ENCODE measurements around the gene C3orf70.
"Not testable (repeated sequence)": the region's sequence is repeated elsewhere in the genome, so short reads cannot be mapped to it uniquely, and the experiment has no call there.

Gene C3orf70

DNA sequence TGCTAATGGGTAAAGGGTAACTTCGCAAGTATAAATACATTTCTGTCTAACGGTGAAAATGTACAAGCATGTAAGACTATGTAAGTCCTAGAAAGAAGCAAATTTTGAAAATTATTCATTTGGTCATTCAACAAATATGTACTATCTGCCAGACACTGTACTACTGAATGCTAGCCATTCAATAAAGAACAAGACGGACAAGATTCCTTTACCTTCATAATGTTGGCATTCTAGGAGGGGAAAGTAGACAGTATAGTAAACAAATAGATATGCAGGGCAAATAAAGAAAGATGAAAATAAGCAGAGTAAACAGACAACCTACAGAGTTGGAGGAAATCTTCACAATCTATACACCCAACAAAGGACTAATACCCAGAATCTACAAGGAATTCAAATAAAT lies 32.7 kb downstream of the C3orf70 start:
- TF ChIP-seq, protein P1, sequence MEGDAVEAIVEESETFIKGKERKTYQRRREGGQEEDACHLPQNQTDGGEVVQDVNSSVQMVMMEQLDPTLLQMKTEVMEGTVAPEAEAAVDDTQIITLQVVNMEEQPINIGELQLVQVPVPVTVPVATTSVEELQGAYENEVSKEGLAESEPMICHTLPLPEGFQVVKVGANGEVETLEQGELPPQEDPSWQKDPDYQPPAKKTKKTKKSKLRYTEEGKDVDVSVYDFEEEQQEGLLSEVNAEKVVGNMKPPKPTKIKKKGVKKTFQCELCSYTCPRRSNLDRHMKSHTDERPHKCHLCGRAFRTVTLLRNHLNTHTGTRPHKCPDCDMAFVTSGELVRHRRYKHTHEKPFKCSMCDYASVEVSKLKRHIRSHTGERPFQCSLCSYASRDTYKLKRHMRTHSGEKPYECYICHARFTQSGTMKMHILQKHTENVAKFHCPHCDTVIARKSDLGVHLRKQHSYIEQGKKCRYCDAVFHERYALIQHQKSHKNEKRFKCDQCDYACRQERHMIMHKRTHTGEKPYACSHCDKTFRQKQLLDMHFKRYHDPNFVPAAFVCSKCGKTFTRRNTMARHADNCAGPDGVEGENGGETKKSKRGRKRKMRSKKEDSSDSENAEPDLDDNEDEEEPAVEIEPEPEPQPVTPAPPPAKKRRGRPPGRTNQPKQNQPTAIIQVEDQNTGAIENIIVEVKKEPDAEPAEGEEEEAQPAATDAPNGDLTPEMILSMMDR (conservative IDR thresholded peaks at IDR 0.05; ENCODE audit: low read depth) = no peak
- no peak overlapping the region for H3K27ac ChIP-seq
- ChIA-PET POLR2A (ENCODE audit: low non-redundant PET) (no interaction called here), CTCF (interaction anchor here (0.6 kb wide), 1 partner anchor 32 kb away, joined by 3 read pairs; no protein-coding TSS in a partner anchor)
- DNase-seq (ENCODE audit: low spot score) = no peak

DNA sequence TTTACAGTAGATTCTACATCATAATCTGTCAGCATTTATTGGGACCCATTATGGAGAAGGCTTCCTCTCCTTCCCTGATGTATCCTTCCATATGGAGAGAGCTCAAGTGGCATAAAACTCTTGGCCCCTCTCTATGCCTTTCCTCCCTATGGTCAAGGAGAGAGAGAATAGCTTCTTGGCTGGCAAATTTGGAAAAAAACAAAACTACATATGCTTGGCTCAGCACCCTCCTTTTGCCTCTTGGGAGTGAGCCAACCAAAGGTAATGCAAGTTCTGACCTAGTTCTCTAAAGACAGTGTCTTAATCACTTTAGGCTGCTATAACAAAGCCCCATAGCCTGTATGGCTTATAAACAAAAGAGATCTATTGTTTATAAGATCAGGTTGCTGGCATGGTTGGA lies 37.5 kb downstream of the C3orf70 start:
- TF ChIP-seq, protein P1 (conservative IDR thresholded peaks at IDR 0.05; ENCODE audit: low read depth) = no peak
- ChIA-PET POLR2A (ENCODE audit: low non-redundant PET) (no interaction called here), CTCF (no interaction called here)
- no peak overlapping the region for H3K27ac ChIP-seq
- no peak for DNase-seq (ENCODE audit: low spot score)

- TF ChIP-seq, protein P1 (conservative IDR thresholded peaks at IDR 0.05; ENCODE audit: low read depth) = no peak
- no peak overlapping the region for H3K27ac ChIP-seq
- CTCF ChIA-PET = no interaction called here
- no peak for DNase-seq (ENCODE audit: low spot score)
- POLR2A ChIA-PET (ENCODE audit: low non-redundant PET) = no interaction called here
These were observed 38.1 kb downstream of the C3orf70 start for GRCh38 chr3:185114756-185115155.

- H3K27ac ChIP-seq = no peak overlapping the region
- CTCF ChIA-PET = no interaction called here
- TF ChIP-seq, protein P1 (conservative IDR thresholded peaks at IDR 0.05; ENCODE audit: low read depth) = no peak
- POLR2A ChIA-PET (ENCODE audit: low non-redundant PET) = no interaction called here
- no peak for DNase-seq (ENCODE audit: low spot score)
These were observed 40.7 kb downstream of the C3orf70 start for GRCh38 chr3:185112186-185112585.

DNA sequence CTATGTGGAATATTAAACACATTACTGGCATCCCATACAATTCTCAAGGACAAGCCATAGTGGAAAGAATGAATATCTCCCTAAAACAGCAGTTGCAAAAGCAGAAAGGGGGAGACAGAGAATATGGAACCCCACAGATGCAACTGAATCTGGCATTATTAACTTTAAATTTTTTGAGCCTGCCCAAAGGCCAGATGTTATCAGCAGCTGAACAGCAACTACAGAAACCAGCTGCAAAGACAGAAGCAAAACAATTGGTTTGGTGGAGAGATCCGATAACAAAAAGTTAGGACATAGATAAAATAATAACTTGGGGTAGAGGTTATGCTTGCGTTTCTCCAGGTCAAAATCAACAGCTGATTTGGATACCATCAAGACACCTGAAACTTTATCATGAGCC lies 43.8 kb downstream of the C3orf70 start:
- CTCF ChIA-PET = interaction anchor here (0.6 kb wide), 1 partner anchor 1889 kb away, joined by 3 read pairs; no protein-coding TSS in a partner anchor
- H3K27ac ChIP-seq; POLR2A ChIA-PET (ENCODE audit: low non-redundant PET): not testable (repeated sequence)

DNA sequence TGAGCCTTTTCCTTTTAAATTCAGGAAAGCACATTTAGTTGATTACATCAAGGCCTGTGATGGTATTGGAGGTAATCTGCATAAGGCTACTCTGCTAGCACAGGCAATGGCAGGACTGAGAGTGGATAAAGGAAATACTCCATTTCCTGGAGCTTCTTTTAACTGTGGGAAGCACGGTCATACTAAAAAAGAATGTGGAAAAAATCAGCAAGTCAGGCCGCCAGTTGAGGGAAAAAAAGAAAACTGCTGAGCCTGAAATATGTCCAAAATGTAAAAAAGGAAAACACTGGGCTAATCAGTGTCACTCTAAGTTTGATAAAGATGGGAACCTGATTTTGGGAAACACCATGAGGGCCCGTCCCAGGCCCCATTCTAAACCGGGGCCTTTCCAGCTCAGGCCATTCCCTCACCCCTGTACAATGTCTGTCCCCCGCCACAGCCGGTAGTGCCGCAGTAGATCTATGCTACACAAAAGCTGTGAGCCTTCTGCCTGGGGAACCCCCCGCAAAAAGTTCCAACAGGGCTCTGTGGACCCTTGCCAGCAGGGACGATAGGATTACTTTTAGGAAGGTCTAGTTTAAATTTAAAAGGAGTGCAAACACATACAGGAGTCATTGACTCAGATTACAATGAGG lies 46.5 kb downstream of the C3orf70 start:
- CTCF ChIA-PET; POLR2A ChIA-PET (ENCODE audit: low non-redundant PET); DNase-seq (ENCODE audit: low spot score): not testable (repeated sequence)

More for the DNA sequence above, 43.8 kb downstream of the C3orf70 start:
- not testable (repeated sequence) for DNase-seq (ENCODE audit: low spot score)

GRCh38 chr3:185103359-185104127 lies 49.3 kb downstream of the C3orf70 start:
- no peak for DNase-seq (ENCODE audit: low spot score)
- TF ChIP-seq, protein P1 (conservative IDR thresholded peaks at IDR 0.05; ENCODE audit: low read depth) = no peak
- CTCF ChIA-PET = interaction anchor here (0.8 kb wide), 1 partner anchor 289 kb away, joined by 3 read pairs; no protein-coding TSS in a partner anchor
- no peak overlapping the region for H3K27ac ChIP-seq
- POLR2A ChIA-PET (ENCODE audit: low non-redundant PET) = no interaction called here

More for the DNA sequence above, 46.5 kb downstream of the C3orf70 start:
- not testable (repeated sequence) for H3K27ac ChIP-seq
